ENCODE measurements around the gene LCE1D.

The LCE1D gene

DNA sequence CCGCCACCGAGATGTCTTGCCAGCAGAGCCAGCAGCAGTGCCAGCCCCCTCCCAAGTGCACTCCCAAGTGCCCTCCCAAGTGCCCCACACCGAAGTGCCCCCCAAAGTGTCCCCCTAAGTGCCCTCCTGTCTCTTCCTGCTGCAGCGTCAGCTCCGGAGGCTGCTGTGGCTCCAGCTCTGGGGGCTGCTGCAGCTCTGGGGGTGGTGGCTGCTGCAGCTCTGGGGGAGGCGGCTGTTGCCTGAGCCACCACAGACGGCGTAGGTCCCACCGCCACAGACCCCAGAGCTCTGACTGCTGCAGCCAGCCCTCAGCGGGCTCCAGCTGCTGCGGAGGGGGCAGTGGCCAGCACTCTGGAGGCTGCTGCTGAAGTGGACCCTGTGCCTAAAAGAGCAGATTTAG is 20.2 kb upstream of the LCE1D start:
- TF ChIP-seq FOXP2 (optimal IDR thresholded peaks at IDR 0.05; ENCODE audit: borderline replicate concordance, extremely low read depth, extremely low read length, insufficient read depth), result no peak
- no peak for TF ChIP-seq POLR2AphosphoS5 (IDR thresholded peaks at IDR 0.05; ENCODE audit: low read depth, low read length)
- TF ChIP-seq SIN3A (IDR thresholded peaks at IDR 0.05; ENCODE audit: borderline replicate concordance, insufficient read depth, low read length), result no peak
- TF ChIP-seq TAF1 (IDR thresholded peaks at IDR 0.05; ENCODE audit: borderline replicate concordance, insufficient read depth, low read length), result no peak
- no peak for TF ChIP-seq REST (IDR thresholded peaks at IDR 0.05; ENCODE audit: insufficient read depth in 1 of 2, low read depth in 2 of 2, low read length in 2 of 2)

GRCh38 chr1:152777510-152778137 is 18.9 kb upstream of the LCE1D start:
- no peak for TF ChIP-seq POLR2AphosphoS5 (IDR thresholded peaks at IDR 0.05; ENCODE audit: low read depth, low read length)

- TF ChIP-seq SIN3A (IDR thresholded peaks at IDR 0.05; ENCODE audit: borderline replicate concordance, insufficient read depth, low read length), result no peak
- no peak for TF ChIP-seq POLR2AphosphoS5 (IDR thresholded peaks at IDR 0.05; ENCODE audit: low read depth, low read length)
- TF ChIP-seq FOXP2 (optimal IDR thresholded peaks at IDR 0.05; ENCODE audit: borderline replicate concordance, extremely low read depth, extremely low read length, insufficient read depth), result no peak
- no peak for TF ChIP-seq REST (IDR thresholded peaks at IDR 0.05; ENCODE audit: insufficient read depth in 1 of 2, low read depth in 2 of 2, low read length in 2 of 2)
- TF ChIP-seq TAF1 (IDR thresholded peaks at IDR 0.05; ENCODE audit: borderline replicate concordance, insufficient read depth, low read length), result no peak
These were observed 13.4 kb upstream of the LCE1D start for GRCh38 chr1:152783095-152783494.

GRCh38 chr1:152786077-152786476 is 10.4 kb upstream of the LCE1D start, which contains the start of gene LCE1E:
TSS of gene LCE1E (plus strand) at chr1:152786257. CDS start at chr1:152787300, 1,043 bp downstream.
- no peak for TF ChIP-seq TAF1 (IDR thresholded peaks at IDR 0.05; ENCODE audit: borderline replicate concordance, insufficient read depth, low read length)
- TF ChIP-seq POLR2AphosphoS5 (IDR thresholded peaks at IDR 0.05; ENCODE audit: low read depth, low read length), result no peak
- TF ChIP-seq REST (IDR thresholded peaks at IDR 0.05; ENCODE audit: insufficient read depth in 1 of 2, low read depth in 2 of 2, low read length in 2 of 2), result no peak
- TF ChIP-seq FOXP2 (optimal IDR thresholded peaks at IDR 0.05; ENCODE audit: borderline replicate concordance, extremely low read depth, extremely low read length, insufficient read depth), result no peak
- TF ChIP-seq SIN3A (IDR thresholded peaks at IDR 0.05; ENCODE audit: borderline replicate concordance, insufficient read depth, low read length), result no peak

GRCh38 chr1:152795686-152796085 is 835 bp upstream of the LCE1D start:
- TF ChIP-seq FOXP2 (optimal IDR thresholded peaks at IDR 0.05; ENCODE audit: borderline replicate concordance, extremely low read depth, extremely low read length, insufficient read depth) (no peak), POLR2AphosphoS5 (IDR thresholded peaks at IDR 0.05; ENCODE audit: low read depth, low read length) (no peak)

DNA sequence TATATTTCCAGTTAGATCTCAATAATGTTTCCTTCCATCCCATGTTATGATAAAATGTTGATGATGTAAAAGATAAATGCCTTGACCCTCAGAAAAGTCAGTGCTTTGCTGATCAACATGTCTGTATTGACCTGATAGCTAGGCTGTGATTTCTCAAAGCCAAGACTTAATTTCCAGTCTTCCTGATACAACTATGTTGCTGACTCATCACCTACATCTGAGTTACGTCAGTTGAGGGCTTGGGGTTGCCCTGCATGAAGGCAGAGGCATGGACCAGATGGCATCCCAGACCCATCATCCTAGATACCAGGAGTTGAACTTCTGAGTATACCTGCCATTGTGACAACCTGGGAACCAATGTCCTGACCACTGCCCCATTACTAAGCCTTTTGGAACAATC is 4.8 kb downstream of the LCE1D start:
- no peak for TF ChIP-seq SIN3A (IDR thresholded peaks at IDR 0.05; ENCODE audit: borderline replicate concordance, insufficient read depth, low read length)
- no peak for TF ChIP-seq POLR2AphosphoS5 (IDR thresholded peaks at IDR 0.05; ENCODE audit: low read depth, low read length)
- no peak for TF ChIP-seq TAF1 (IDR thresholded peaks at IDR 0.05; ENCODE audit: borderline replicate concordance, insufficient read depth, low read length)
- TF ChIP-seq FOXP2 (optimal IDR thresholded peaks at IDR 0.05; ENCODE audit: borderline replicate concordance, extremely low read depth, extremely low read length, insufficient read depth), result no peak
- no peak for TF ChIP-seq REST (IDR thresholded peaks at IDR 0.05; ENCODE audit: insufficient read depth in 1 of 2, low read depth in 2 of 2, low read length in 2 of 2)

All from PFSK-1 (cell line).